SK-N-MC (cell line): ENCODE data around the gene GPC2.

Source experiments
- DNase-seq: peaks from one replicate; pipeline ENCODE4 v3.0.0-alpha.2; 2011; ENCODE audit warnings: low read depth, low spot score
- H3K27ac ChIP-seq: fragments of 200-600 bp; sonication (generic); 2 replicates; pipeline ENCODE4 v1.5.1; 2016; ENCODE audit warnings: mixed run types
- H3K36me3 ChIP-seq: fragments of 200-600 bp; sonication (generic); 2 replicates; pipeline ENCODE4 v1.6.1; 2017; ENCODE audit warnings: antibody characterized with exemption, low read length, mixed read lengths; ENCODE audit not compliant: insufficient read depth
- H3K4me3 ChIP-seq: fragments of 200-600 bp; sonication (generic); 2 replicates; pipeline ENCODE4 v1.5.1; 2016
- H3K9ac ChIP-seq: fragments of 200-600 bp; sonication (generic); 2 replicates; pipeline ENCODE4 v1.8.0; 2017; ENCODE audit warnings: mixed run types, mixed read lengths; ENCODE audit not compliant: insufficient read length
- H3K9me3 ChIP-seq: fragments of 200-600 bp; sonication (generic); 2 replicates; pipeline ENCODE4 v1.6.1; 2017; ENCODE audit warnings: low read depth, mild to moderate bottlenecking, antibody characterized with exemption, low read length, moderate library complexity, mixed read lengths
- EZH2 ChIP-seq: fragments of 200-600 bp; sonication (generic); IDR thresholded peaks from one replicate; pipeline ENCODE4 v1.6.1; 2017; ENCODE audit warnings: antibody characterized with exemption
- FOXP2 ChIP-seq: optimal IDR thresholded peaks from 2 replicates; pipeline ENCODE3; 2011; ENCODE audit warnings: mild to moderate bottlenecking, moderate library complexity; ENCODE audit not compliant: insufficient read depth; ENCODE audit errors: extremely low read length, control extremely low read depth
- POLR2AphosphoS5 ChIP-seq: IDR thresholded peaks from 2 replicates; pipeline ENCODE4 v1.6.1; 2012; ENCODE audit warnings: mild to moderate bottlenecking, low read depth, low read length, borderline replicate concordance

Gene GPC2

GRCh38 chr7:100174582-100174981 lies 2.6 kb downstream of the GPC2 start:
- H3K4me3 ChIP-seq: no peak overlapping the region
- no peaks in the 10 kb centered on the region for H3K9me3 ChIP-seq
- DNase-seq: no peak
- no peak for TF ChIP-seq POLR2AphosphoS5
- peaks cover 16% of the 10 kb centered on the region; the same call in 1 of the 2 replicates for H3K36me3 ChIP-seq
- no peak overlapping the region for H3K27ac ChIP-seq
- no peak overlapping the region for H3K9ac ChIP-seq

GRCh38 chr7:100173806-100174495 lies 3.2 kb downstream of the GPC2 start:
- Histone ChIP-seq H3K9me3 (no peaks in the 10 kb centered on the region), H3K9ac (no peak overlapping the region), H3K27ac (no peak overlapping the region), H3K36me3 (peaks cover 16% of the 10 kb centered on the region; the same call in 1 of the 2 replicates), H3K4me3 (no peak overlapping the region)
- TF ChIP-seq EZH2: no peak
- TF ChIP-seq POLR2AphosphoS5: no peak
- DNase-seq: no peak

- TF ChIP-seq EZH2 (no peak), POLR2AphosphoS5 (no peak; the same call in 1 of the 2 replicates), FOXP2 (no peak)
- Histone ChIP-seq H3K4me3 (no peak overlapping the region), H3K9me3 (no peaks in the 10 kb centered on the region), H3K27ac (no peak overlapping the region), H3K36me3 (peaks cover 16% of the 10 kb centered on the region; the same call in 1 of the 2 replicates), H3K9ac (no peak overlapping the region)
- DNase-seq: no peak
These were observed 5.3 kb downstream of the GPC2 start for GRCh38 chr7:100171840-100172239.

- Histone ChIP-seq H3K9ac (no peak overlapping the region), H3K27ac (no peak overlapping the region), H3K36me3 (peaks cover 16% of the 10 kb centered on the region; the same call in 1 of the 2 replicates), H3K9me3 (no peaks in the 10 kb centered on the region), H3K4me3 (no peak overlapping the region)
- no peak for DNase-seq
- TF ChIP-seq EZH2 (no peak), FOXP2 (no peak), POLR2AphosphoS5 (no peak)
These were observed 6.0 kb downstream of the GPC2 start for GRCh38 chr7:100171087-100171681.

GRCh38 chr7:100170101-100170897 lies 6.9 kb downstream of the GPC2 start:
- no peak for TF ChIP-seq EZH2
- TF ChIP-seq POLR2AphosphoS5: no peak
- no peak for TF ChIP-seq FOXP2
- Histone ChIP-seq H3K4me3 (no peak overlapping the region), H3K9ac (no peak overlapping the region), H3K36me3 (peaks cover 15% of the 10 kb centered on the region; the same call in 1 of the 2 replicates), H3K9me3 (no peaks in the 10 kb centered on the region), H3K27ac (no peak overlapping the region)
- DNase-seq: no peak

- Histone ChIP-seq H3K4me3 (no peak overlapping the region), H3K9ac (no peak overlapping the region), H3K27ac (no peak overlapping the region), H3K9me3 (no peaks in the 10 kb centered on the region), H3K36me3 (peaks cover 5% of the 10 kb centered on the region; the same call in 1 of the 2 replicates)
- no peak for DNase-seq
- TF ChIP-seq FOXP2 (no peak), EZH2 (no peak), POLR2AphosphoS5 (no peak)
These were observed 7.9 kb downstream of the GPC2 start for GRCh38 chr7:100169147-100169850.

GRCh38 chr7:100167912-100168323 lies 9.3 kb downstream of the GPC2 start:
- Histone ChIP-seq H3K36me3 (no peaks in the 10 kb centered on the region), H3K4me3 (peak overlapping the region; percentile 65), H3K27ac (no peak overlapping the region), H3K9me3 (no peaks in the 10 kb centered on the region), H3K9ac (peak overlapping the region; percentile 34)
- DNase-seq: no peak
- TF ChIP-seq POLR2AphosphoS5 (no peak), EZH2 (no peak), FOXP2 (no peak)
